ENCODE data around the gene MEGF6.

MEGF6 gene

GRCh38 chr1:3645666-3646355 is 34.5 kb upstream of the MEGF6 start:
- no peak for DNase-seq (ENCODE audit: low read depth)

GRCh38 chr1:3645247-3645646 is 33.9 kb upstream of the MEGF6 start:
- no peak for DNase-seq (ENCODE audit: low read depth)

GRCh38 chr1:3644273-3644672 is 33.0 kb upstream of the MEGF6 start:
- no peak for DNase-seq (ENCODE audit: low read depth)

- no peak for DNase-seq (ENCODE audit: low read depth)
These were observed 31.8 kb upstream of the MEGF6 start for GRCh38 chr1:3642919-3643675.

GRCh38 chr1:3641816-3642215 is 30.5 kb upstream of the MEGF6 start:
- DNase-seq (ENCODE audit: low read depth), result no peak

GRCh38 chr1:3641046-3641760 is 29.9 kb upstream of the MEGF6 start:
- no peak for DNase-seq (ENCODE audit: low read depth)

- no peak for DNase-seq (ENCODE audit: low read depth)
These were observed 29.0 kb upstream of the MEGF6 start for GRCh38 chr1:3640121-3640837.

GRCh38 chr1:3639397-3639911 is 28.1 kb upstream of the MEGF6 start:
- DNase-seq (ENCODE audit: low read depth), result no peak

GRCh38 chr1:3638676-3639075 is 27.4 kb upstream of the MEGF6 start:
- DNase-seq (ENCODE audit: low read depth), result no peak

- no peak for DNase-seq (ENCODE audit: low read depth)
These were observed 26.7 kb upstream of the MEGF6 start for GRCh38 chr1:3638027-3638426.

- DNase-seq (ENCODE audit: low read depth), result no peak
These were observed 25.2 kb upstream of the MEGF6 start for GRCh38 chr1:3636531-3636930.

- no peak for DNase-seq (ENCODE audit: low read depth)
These were observed 24.8 kb upstream of the MEGF6 start for GRCh38 chr1:3636080-3636479.

- no peak for DNase-seq (ENCODE audit: low read depth)
These were observed 22.9 kb upstream of the MEGF6 start for GRCh38 chr1:3634059-3634800.

- no peak for DNase-seq (ENCODE audit: low read depth)
These were observed 22.2 kb upstream of the MEGF6 start for GRCh38 chr1:3633344-3634058.

- no peak for DNase-seq (ENCODE audit: low read depth)
These were observed 21.5 kb upstream of the MEGF6 start for GRCh38 chr1:3632716-3633343.

- DNase-seq (ENCODE audit: low read depth), result no peak
These were observed 21.0 kb upstream of the MEGF6 start for GRCh38 chr1:3632298-3632697.

- no peak for DNase-seq (ENCODE audit: low read depth)
These were observed 20.3 kb upstream of the MEGF6 start for GRCh38 chr1:3631320-3632260.

GRCh38 chr1:3630914-3631313 is 19.6 kb upstream of the MEGF6 start:
- DNase-seq (ENCODE audit: low read depth), result no peak

GRCh38 chr1:3630161-3630611 is 18.9 kb upstream of the MEGF6 start:
- DNase-seq (ENCODE audit: low read depth), result no peak

Measured in ELR (cell line).